A549 (cell line): ENCODE data around the gene GPS2. TPM values are rescaled to one million over a fixed set of nuclear protein-coding genes. Genes with fewer than 3 reads are reported as not detected.

Experiments used
- ATAC-seq, 2 experiments: fragments of 200-7000 bp in 1 of 2; fragments of >200 bp in 1 of 2; cut with Nextera tagmentation in 1 of 2; cut with Tn5 transposase in 1 of 2; 3 replicates each; pipeline versions ENCODE4 v1.8.0 to v1.9.1; 2018 to 2020; ENCODE audit warnings: mild to moderate bottlenecking in 1 of 2, moderate library complexity in 1 of 2
- CTCF ChIA-PET: fragments of 300-600 bp; sonication (Branson Sonifier 250); formaldehyde crosslinking; extraction: SDS; loops from one replicate; lab custom pipeline; 2021; ENCODE audit warnings: antibody characterized with exemption, inconsistent platforms; lab: Yijun Ruan, JAX
- POLR2A ChIA-PET: fragments of 350-600 bp; formaldehyde crosslinking; extraction: SDS; loops from one replicate; lab custom pipeline; 2021; ENCODE audit warnings: antibody characterized with exemption, inconsistent platforms; lab: Yijun Ruan, JAX
- DNase-seq, 2 experiments: peaks; one replicate each; pipeline versions ENCODE4 v3.0.0 to v3.0.0-alpha.2; 2011 to 2016; ENCODE audit warnings: low read depth in 1 of 2, low spot score in 1 of 2
- FAIRE-seq: peaks from 2 replicates; lab custom pipeline; 2011; peaks lifted over from hg19 to GRCh38; lab: Jason Lieb, UNC
- H3K27ac ChIP-seq, 2 experiments: fragments of >200 bp; sonication (Bioruptor Twin); formaldehyde crosslinking; 3 replicates each; pipeline ENCODE4 v1.5.1; 2016 to 2017
- H3K4me1 ChIP-seq: fragments of >200 bp; sonication (Bioruptor Twin); formaldehyde crosslinking; 3 replicates; pipeline ENCODE4 v1.6.1; 2016
- H3K4me2 ChIP-seq: fragments of >200 bp; sonication (Bioruptor Twin); formaldehyde crosslinking; 3 replicates; pipeline ENCODE4 v1.6.1; 2016
- H3K4me3 ChIP-seq: fragments of >200 bp; sonication (Bioruptor Twin); formaldehyde crosslinking; 3 replicates; pipeline ENCODE4 v1.5.1; 2016
- H3K9me3 ChIP-seq: fragments of >200 bp; sonication (Bioruptor Twin); formaldehyde crosslinking; 3 replicates; pipeline ENCODE4 v1.6.1; 2016
- BCL3 ChIP-seq: fragments of >200 bp; sonication (Bioruptor Twin); formaldehyde crosslinking; IDR thresholded peaks from 3 replicates; pipeline ENCODE4 v1.6.1; 2016
- CHD2 ChIP-seq: fragments of 150-350 bp; IDR thresholded peaks from 2 replicates; pipeline ENCODE4 v1.6.1; 2014; ENCODE audit warnings: low read length; ENCODE audit not compliant: partially characterized antibody
- E2F6 ChIP-seq: IDR thresholded peaks from 2 replicates; pipeline ENCODE4 v1.6.1; 2012; ENCODE audit warnings: low read depth, borderline replicate concordance
- EHF ChIP-seq: fragments of 250-450 bp; sonication (Bioruptor Pico); IDR thresholded peaks from 2 replicates; pipeline ENCODE4 v1.5.0; 2020; ENCODE audit warnings: mild to moderate bottlenecking
- ELK1 ChIP-seq: fragments of 150-350 bp; IDR thresholded peaks from 2 replicates; pipeline ENCODE4 v1.6.1; 2014; ENCODE audit warnings: low read depth, mild to moderate bottlenecking, low read length
- EP300 ChIP-seq, 2 experiments: fragments of >200 bp; sonication (Bioruptor Twin); formaldehyde crosslinking; IDR thresholded peaks; 2 replicates in 1 of 2; 3 replicates in 1 of 2; pipeline ENCODE4 v1.6.1; 2016 to 2017
- FOSB ChIP-seq: fragments of 250-450 bp; sonication (Bioruptor Pico); IDR thresholded peaks from 2 replicates; pipeline ENCODE4 v1.5.0; 2020; ENCODE audit warnings: mild to moderate bottlenecking, moderate library complexity
- FOSL2 ChIP-seq, 2 experiments: fragments of 450-650 bp in 1 of 2; fragments of >200 bp in 1 of 2; sonication (Bioruptor Twin) in 1 of 2; formaldehyde crosslinking; IDR thresholded peaks; 2 replicates each; pipeline versions ENCODE4 v1.5.0 to v1.6.1; 2016 to 2020; ENCODE audit warnings: mild to moderate bottlenecking in 1 of 2, moderate library complexity in 1 of 2
- GATA3 ChIP-seq: IDR thresholded peaks from 2 replicates; pipeline ENCODE4 v1.6.1; 2012; ENCODE audit warnings: borderline replicate concordance
- HES2 ChIP-seq: fragments of >200 bp; sonication (Bioruptor Twin); formaldehyde crosslinking; IDR thresholded peaks from 2 replicates; pipeline ENCODE4 v1.6.1; 2016
- HEYL ChIP-seq: fragments of 250-450 bp; sonication (Bioruptor Pico); IDR thresholded peaks from 2 replicates; pipeline ENCODE4 v1.8.0; 2021; ENCODE audit warnings: mild to moderate bottlenecking, moderate library complexity
- HMGXB4 ChIP-seq: fragments of 250-450 bp; sonication (Bioruptor Pico); IDR thresholded peaks from 2 replicates; pipeline ENCODE4 v1.5.0; 2021; ENCODE audit warnings: mild to moderate bottlenecking, moderate library complexity, borderline replicate concordance
- JUN ChIP-seq, 2 experiments: fragments of >200 bp; sonication (Bioruptor Twin); formaldehyde crosslinking; IDR thresholded peaks; 2 replicates in 1 of 2; 3 replicates in 1 of 2; pipeline ENCODE4 v1.6.1; 2016 to 2017
- MAFK ChIP-seq: fragments of 450-650 bp; IDR thresholded peaks from 2 replicates; pipeline ENCODE4 v1.6.1; 2014; ENCODE audit not compliant: partially characterized antibody
- MAZ ChIP-seq: fragments of 150-350 bp; IDR thresholded peaks from 2 replicates; pipeline ENCODE4 v1.6.1; 2014; ENCODE audit warnings: antibody characterized with exemption, low read depth, low read length, borderline replicate concordance
- MYC ChIP-seq: IDR thresholded peaks from 2 replicates; pipeline ENCODE4 v1.6.1; 2012; ENCODE audit warnings: mild to moderate bottlenecking, inconsistent platforms, low read length, improper control_type of control experiment, borderline replicate concordance
- NFE2L2 ChIP-seq: fragments of 150-350 bp; conservative IDR thresholded peaks from 2 replicates; pipeline ENCODE4 v1.6.1; 2014; ENCODE audit warnings: low read length
- NR3C1 ChIP-seq: fragments of >200 bp; sonication (Bioruptor Twin); formaldehyde crosslinking; IDR thresholded peaks from 3 replicates; pipeline ENCODE4 v1.6.1; 2017
- PHF8 ChIP-seq: fragments of 200-600 bp; sonication (generic); IDR thresholded peaks from 2 replicates; pipeline ENCODE4 v1.6.1; 2016; ENCODE audit warnings: low read depth, mild to moderate bottlenecking, antibody characterized with exemption, moderate library complexity, borderline replicate concordance
- RAD21 ChIP-seq, 2 experiments: fragments of >200 bp in 1 of 2; sonication (Bioruptor Twin) in 1 of 2; formaldehyde crosslinking in 1 of 2; IDR thresholded peaks in 1 of 2; conservative IDR thresholded peaks in 1 of 2; 2 replicates in 1 of 2; 3 replicates in 1 of 2; pipeline ENCODE4 v1.6.1; 2012 to 2018; ENCODE audit warnings: inconsistent platforms in 1 of 2
- RCOR1 ChIP-seq: fragments of 150-350 bp; IDR thresholded peaks from 2 replicates; pipeline ENCODE4 v1.6.1; 2014; ENCODE audit warnings: antibody characterized with exemption, low read length, low read depth
- RFX5 ChIP-seq: fragments of 450-650 bp; IDR thresholded peaks from 2 replicates; pipeline ENCODE4 v1.7.1; 2014; ENCODE audit warnings: antibody characterized with exemption, mild to moderate bottlenecking, moderate library complexity
- SMC3 ChIP-seq: fragments of >200 bp; sonication (Bioruptor Twin); formaldehyde crosslinking; IDR thresholded peaks from 3 replicates; pipeline ENCODE4 v1.6.1; 2018; ENCODE audit warnings: inconsistent platforms
- TFCP2L1 ChIP-seq: fragments of 250-450 bp; sonication (Bioruptor Pico); IDR thresholded peaks from 2 replicates; pipeline ENCODE4 v1.5.0; 2021; ENCODE audit warnings: mild to moderate bottlenecking
- TP53 ChIP-seq: fragments of 250-450 bp; sonication (Bioruptor Pico); IDR thresholded peaks from 2 replicates; pipeline ENCODE4 v1.5.0; 2021; ENCODE audit warnings: mild to moderate bottlenecking, moderate library complexity
- USF2 ChIP-seq: fragments of 450-650 bp; IDR thresholded peaks from 2 replicates; pipeline ENCODE4 v1.6.1; 2014; ENCODE audit warnings: antibody characterized with exemption
- ZNF302 ChIP-seq: fragments of 250-450 bp; sonication (Bioruptor Pico); IDR thresholded peaks from 2 replicates; pipeline ENCODE4 v1.9.0; 2021; ENCODE audit warnings: inconsistent platforms, mild to moderate bottlenecking, moderate library complexity
- WGBS: methylation state at CpG from one replicate; pipeline ENCODE4 v1.1.6; 2017; ENCODE audit errors: missing lambda C conversion rate; 5-methylcytosine and 5-hydroxymethylcytosine counted together
- polyA plus RNA-seq, 4 experiments: library from polyadenylated mRNA; depleted of rRNA in 3 of 4; stranded (reverse); fragments of >200 nt; fragmentation: RNase III in 1 of 4; extraction: RNeasy Plus Mini Kit Qiagen cat#74134 plus additional on column Dnase treatment in 1 of 4; gene quantifications; 2 replicates in 3 of 4; 3 replicates in 1 of 4; pipeline ENCODE4 v1.2.3, GENCODE V29; 2011 to 2017

Gene GPS2
- polyA plus RNA-seq, 2 of the 4 experiments (the other 2 are of a cell fraction) = 61.7 to 158 TPM

- FAIRE-seq (no peak), DNase-seq (no peak), ATAC-seq (no peak)
- Histone ChIP-seq H3K4me3 (peak overlapping the region; percentile 46), H3K27ac (peak overlapping the region; percentile 40 to 74; a peak in 5 of 6 replicates), H3K4me2 (peak overlapping the region; percentile 95), H3K9me3 (no peaks in the 10 kb centered on the region), H3K4me1 (peaks cover 11% of the 10 kb centered on the region)
- WGBS = 64% methylated on average over 34 of the region's 43 CpGs
- CTCF ChIA-PET = interaction anchor here (0.7 to 13.5 kb wide), 16 partner anchors 9 to 276 kb away, joined by 3 to 446 read pairs (median 11); partner anchors contain the start of gene GABARAP
- POLR2A ChIA-PET = interaction anchor here (0.6 to 1.1 kb wide), 2 partner anchors 23 to 105 kb away, joined by 5 to 11 read pairs; no protein-coding TSS in a partner anchor
- TF ChIP-seq HEYL = no peak
- no peak for TF ChIP-seq RCOR1
- TF ChIP-seq FOSB (CRISPR knock-in tag) = no peak
Measured at GRCh38 chr17:7281953-7282751, 33.0 kb downstream of the GPS2 start.

GRCh38 chr17:7281074-7281952 is 33.8 kb downstream of the GPS2 start, which contains the start of gene SLC2A4:
SLC2A4 (plus strand) TSS chr17:7281718; CDS start chr17:7281935, 217 bp downstream.
- 2% methylated on average over 45 of the region's 71 CpGs for whole genome bisulfite sequencing
- Histone ChIP-seq H3K9me3 (no peaks in the 10 kb centered on the region), H3K4me2 (peak within 1 kb of the TSS; percentile 95), H3K4me3 (peak within 1 kb of the TSS; percentile 46), H3K4me1 (peaks cover 11% of the 10 kb centered on the region), H3K27ac (peak within 1 kb of the TSS; percentile 47 to 74)
- FAIRE-seq (peak; percentile 67), ATAC-seq (peak; percentile 61 to 82), DNase-seq (peak; percentile 98 to 99)
- POLR2A ChIA-PET = interaction anchor here (0.6 to 1.2 kb wide), 8 partner anchors 12 to 106 kb away, joined by 3 to 11 read pairs (median 4); partner anchors contain the start of gene CTDNEP1
- CTCF ChIA-PET = interaction anchor here (0.5 to 13.5 kb wide), 33 partner anchors 10 to 929 kb away, joined by 3 to 446 read pairs (median 4); partner anchors contain the start of genes ACADVL, AURKB, DLG4 and GABARAP
- no peak for TF ChIP-seq MAFK
- TF ChIP-seq ZNF302 (CRISPR knock-in tag) = no peak
- no peak for TF ChIP-seq FOSB (CRISPR knock-in tag)
- TF ChIP-seq USF2 = peak; percentile 59
- no peak for TF ChIP-seq TP53 (CRISPR knock-in tag)
- no peak for TF ChIP-seq MAZ
- peak; percentile 97; the same call in 1 of the 2 replicates for TF ChIP-seq MYC
- TF ChIP-seq NR3C1 = no peak
- no peak for TF ChIP-seq BCL3
- TF ChIP-seq HMGXB4 (CRISPR knock-in tag) = no peak
- TF ChIP-seq TFCP2L1 (CRISPR knock-in tag) = 0 out of 2 replicates have a peak, but pooled peaks have one; percentile 66
- TF ChIP-seq CHD2 = peak; percentile 50
- TF ChIP-seq PHF8 = no peak
- TF ChIP-seq JUN (IDR thresholded peaks at IDR 0.05) = no peak
- TF ChIP-seq HES2 = no peak
- TF ChIP-seq NFE2L2 = no peak
- TF ChIP-seq GATA3 = peak; percentile 3; the same call in 1 of the 2 replicates
- TF ChIP-seq SMC3 = no peak
- TF ChIP-seq EP300 (IDR thresholded peaks at IDR 0.05) = no peak
- no peak for TF ChIP-seq RAD21 (conservative IDR thresholded peaks at IDR 0.05 in 1 of 2, IDR thresholded peaks at IDR 0.05 in 1 of 2)
- TF ChIP-seq RFX5 = no peak
- TF ChIP-seq EHF = no peak
- TF ChIP-seq ELK1 = no peak
- TF ChIP-seq FOSL2 (IDR thresholded peaks at IDR 0.05) = no peak
- TF ChIP-seq FOSL2 (CRISPR knock-in tag; IDR thresholded peaks at IDR 0.05) = 0 out of 2 replicates have a peak, but pooled peaks have one; percentile 3
- peak; percentile 92 for TF ChIP-seq E2F6
